DMS153 (cell line): ENCODE measurements around the gene RALA.
"Not testable (repeated sequence)": the region's sequence is repeated elsewhere in the genome, so short reads cannot be mapped to it uniquely, and the experiment has no call there.

Experiments used
- DNase-seq: peaks from one replicate; lab custom pipeline; 2025; lab: John Stamatoyannopoulos, UW

RALA gene

DNA sequence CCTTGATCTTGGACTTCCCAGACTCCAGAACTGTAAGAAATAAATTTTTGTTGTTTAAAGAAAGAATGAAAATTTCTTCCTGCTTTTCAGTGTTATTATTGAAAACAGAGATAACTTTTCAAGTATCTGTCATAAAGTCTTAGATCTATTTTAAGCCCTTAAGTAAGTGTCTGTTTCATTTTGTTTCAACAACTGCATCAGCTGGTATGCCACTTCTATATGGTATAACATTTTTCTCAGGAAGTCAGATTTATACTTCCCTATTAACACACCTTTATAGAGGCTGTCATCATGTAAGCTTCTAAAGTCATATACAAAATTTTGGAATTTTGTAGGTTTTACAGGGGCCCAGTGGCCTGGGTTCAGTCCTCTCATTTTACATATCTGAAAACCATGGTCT lies 24.4 kb downstream of the RALA start:
- no peak for DNase-seq

DNA sequence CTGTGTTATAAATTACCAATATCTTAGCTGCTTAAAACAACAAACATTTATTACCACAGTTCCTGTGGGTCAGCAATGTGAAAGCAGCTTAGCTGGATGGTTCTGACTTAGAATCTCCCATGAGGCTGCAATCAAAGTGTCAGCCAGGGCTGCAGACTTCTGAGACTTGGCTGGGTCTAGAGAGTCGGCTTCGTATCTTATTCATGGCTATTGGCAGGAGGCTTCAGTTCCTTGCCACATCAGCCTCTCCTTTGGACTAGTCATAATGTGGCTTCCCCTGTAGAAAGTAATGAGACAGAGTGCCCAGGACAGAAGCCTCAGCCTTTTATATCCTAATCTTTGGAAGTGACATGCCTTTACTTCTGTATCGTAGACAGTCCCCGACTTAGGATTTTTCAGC lies 27.3 kb downstream of the RALA start:
- DNase-seq, result no peak

DNA sequence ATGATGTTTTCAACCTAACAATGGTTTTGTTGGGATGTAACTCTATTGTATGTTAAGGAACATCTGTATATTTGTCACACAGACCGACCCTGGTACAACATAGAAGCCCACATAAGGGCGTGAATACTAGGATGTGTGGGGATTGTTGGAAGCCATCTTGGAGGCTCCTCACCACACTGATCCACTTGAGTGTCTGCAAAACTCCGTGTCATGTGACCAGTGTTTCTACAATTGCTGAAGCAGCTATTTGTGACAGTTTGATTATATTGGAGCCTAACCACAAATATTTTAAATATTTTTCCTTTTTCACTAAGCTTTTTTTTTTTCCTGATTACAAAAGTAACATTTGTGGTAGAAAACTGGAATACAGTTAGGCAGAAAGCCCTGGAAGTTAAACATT lies 27.9 kb downstream of the RALA start:
- no peak for DNase-seq

DNA sequence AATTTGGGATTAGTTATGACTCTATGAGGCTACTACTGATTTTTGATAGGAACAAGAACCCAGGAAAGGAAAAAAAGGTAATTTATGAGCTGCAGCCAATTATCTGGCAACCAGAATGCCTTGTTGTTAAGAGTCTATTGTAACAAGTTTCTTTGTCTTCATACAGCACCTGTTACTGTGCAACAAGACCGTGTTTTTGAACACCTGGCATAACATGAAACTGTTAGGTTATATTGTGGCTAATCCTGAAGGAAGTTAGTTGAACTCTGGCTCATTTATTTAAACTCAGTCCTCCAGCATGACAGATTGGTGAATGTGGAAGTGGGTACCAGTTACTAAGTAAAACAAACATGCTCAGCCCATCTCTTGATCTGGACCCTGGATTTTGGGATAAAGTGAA lies 33.0 kb downstream of the RALA start:
- peak; percentile 66 for DNase-seq

DNA sequence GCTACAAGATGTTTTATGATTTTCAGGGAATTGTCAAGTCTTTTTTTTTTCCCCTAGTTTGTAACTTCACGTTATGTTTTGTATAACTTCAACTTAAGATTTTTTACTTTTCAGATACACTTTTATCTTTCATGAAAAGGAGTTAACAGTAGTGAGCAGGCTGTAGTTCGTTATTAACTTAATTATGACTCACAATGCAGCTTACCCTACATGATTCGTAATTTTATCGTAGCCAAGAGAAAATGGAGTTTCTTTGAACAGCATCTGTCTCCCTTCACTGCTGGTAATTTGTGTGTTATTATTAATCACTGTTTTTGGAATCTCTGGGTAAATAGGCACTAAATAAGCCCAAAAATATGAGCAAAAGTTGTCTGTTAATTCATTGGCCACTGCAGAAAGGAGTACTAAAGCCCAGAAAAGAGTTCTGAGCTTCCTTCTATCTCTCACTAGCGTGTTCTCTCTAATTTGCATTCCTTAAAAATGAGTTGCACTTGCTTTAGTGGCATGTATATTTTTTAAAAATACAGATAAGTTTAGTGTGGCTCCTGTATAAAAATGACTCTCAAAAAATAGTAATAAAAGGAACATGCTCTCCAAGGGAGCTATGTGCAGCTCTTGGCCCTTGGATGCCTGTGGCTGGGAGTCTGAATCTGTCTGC lies 36.1 kb downstream of the RALA start:
- no peak for DNase-seq

DNA sequence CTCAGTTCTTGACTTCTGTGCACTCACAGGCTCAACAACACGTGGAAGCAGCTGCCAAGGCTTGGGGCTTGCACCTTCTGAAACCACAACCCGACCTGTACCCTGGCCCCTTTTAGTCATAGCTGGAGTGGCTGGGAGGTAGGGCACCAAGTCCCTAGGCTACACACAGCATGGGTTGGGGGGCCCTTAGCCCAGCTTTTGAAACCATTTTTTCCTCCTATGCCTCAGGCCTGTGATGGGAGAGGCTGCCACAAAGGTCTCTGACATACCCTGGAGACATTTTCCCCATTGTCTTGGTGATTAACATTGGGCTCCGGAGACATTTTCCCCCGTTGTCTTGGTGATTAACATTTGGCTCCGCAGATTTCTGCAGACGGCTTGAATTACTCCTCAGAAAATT lies 38.6 kb downstream of the RALA start:
- no peak for DNase-seq

DNA sequence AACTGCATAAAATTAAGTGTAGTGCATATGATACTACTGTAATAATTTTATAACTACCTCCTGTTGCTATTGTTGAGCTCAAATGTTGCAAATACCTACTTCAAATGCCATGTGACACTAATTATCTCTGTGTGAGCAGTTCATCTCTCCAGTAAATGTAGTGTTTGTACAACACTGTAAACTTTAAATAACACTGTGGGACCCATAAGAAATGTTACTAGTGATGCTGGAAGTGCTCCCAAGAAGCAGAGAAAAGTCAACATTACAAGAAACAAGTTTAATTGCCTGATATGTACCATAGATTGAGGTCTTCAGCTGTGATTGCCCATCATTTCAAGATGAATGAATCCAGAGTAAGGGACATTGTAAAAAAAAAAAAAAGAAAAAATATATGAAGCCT lies 39.9 kb downstream of the RALA start:
- DNase-seq, result no peak

DNA sequence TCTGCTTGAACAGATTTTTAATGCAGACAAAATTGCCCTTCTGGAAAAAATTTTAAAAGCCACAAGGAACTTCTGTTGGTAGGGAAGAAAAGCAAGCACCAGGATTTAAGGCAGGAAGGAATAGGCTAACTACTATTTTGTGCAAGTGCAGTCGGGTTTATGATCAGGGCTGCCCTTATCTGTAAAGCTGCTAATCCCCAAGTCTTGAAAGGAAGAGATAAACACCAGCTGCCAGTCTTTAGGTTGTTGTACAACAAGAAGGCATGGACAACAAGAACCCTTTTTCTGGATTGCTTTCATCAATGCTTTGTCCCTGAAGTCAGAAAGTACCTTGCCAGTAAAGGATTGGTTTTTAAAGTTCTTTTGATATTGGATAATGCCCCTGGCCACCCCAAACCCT lies 40.7 kb downstream of the RALA start:
- no peak for DNase-seq

DNA sequence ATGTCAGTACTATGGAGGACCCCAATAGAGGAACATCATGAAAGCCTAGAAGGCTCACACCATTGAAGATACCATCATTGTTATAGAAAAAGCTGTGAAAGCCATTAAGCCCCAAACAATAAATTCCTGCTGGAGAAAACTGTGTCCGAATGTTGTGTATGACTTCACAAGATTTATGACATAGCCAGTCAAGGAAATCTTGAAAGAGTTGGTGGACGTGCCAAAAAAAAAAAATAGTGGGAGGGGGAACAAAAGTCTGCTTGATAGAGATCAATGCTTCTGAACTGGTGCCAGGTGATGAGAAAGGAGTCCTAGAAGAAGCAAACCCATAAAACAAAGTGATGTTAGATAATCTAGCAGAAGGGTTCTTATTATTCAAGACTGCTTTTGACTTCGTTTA lies 41.2 kb downstream of the RALA start:
- no peak for DNase-seq

DNA sequence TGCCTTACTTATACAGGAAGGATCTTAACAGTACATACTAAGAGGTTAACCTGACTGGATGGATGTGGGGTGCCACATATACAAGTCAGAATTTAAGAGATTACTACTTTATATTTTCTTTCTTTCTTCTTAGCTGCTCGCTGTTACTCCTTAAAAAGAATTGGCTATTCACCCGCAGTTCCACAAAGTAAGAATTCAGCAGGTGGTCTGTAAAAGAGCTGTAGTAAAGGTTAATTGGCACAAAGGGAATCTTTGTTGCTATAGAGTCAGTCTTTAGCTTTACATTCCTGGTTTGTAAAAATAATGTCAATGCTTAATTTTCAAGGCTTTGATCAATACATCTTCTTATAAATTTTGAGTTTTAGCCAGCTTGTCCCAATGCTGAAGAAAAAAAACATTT lies 43.2 kb downstream of the RALA start:
- no peak for DNase-seq

DNA sequence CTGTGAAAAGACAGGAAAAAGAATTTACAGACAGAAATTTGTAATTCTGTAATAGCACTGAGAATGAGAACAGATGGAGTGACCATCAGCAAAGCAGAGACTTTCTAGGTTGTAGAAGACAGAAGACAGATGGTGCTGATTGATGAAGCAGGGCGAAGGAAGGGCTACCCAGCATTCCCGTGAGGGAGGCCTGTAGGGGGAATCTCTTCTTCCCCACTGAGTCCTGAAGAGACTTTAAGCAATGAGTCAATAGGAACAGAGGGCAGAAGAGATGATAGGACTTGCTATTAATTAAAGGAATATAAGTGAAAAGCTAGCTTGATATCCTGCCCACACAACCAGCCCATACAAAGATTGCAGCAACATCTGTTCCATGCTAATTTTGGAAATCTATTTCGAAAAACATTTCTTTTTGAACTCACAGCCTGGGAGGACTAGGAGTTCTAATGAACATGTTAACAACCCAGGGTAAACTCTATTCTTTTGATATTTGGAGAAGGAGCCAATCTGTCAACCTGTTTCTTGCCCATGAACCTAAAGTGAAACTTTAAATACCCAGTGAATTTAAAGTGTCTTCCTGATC lies 44.1 kb downstream of the RALA start:
- no peak for DNase-seq

DNA sequence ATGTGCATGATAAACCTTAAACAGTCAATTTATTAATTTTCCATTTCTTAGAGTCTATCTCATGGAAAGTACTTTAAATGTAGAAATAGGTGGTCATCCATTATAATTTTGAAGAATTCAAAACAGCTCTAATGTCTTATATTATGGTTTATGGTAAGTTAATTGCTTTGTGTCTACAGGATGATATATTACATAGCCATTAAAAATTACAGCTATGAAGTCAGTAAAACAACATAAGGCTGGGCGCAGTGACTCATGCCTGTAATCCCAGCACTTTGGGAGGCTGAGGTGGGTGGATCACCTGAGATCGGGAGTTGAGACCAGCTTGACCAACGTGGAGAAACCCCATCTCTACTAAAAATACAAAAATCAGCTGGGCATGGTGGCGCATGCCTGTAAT lies 44.9 kb downstream of the RALA start:
- not testable (repeated sequence) for DNase-seq

DNA sequence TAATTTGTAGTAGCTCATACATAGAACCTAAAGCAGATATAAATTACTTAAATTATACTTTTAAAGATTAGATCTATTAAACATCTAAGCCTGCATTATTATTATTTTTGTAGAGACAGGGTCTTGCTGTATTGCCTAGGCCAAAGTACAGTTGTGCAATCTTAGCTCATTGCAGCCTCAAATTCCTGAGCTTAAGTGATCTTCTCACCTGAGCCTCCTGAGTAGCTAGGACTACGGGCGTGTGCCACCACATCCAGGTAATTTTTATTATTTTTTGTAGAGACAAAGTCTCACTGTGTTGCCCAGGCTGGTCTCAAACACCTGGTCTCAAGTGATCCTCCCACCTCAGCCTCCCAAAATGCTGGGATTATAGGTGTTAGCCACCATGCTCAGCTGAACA lies 46.7 kb downstream of the RALA start:
- DNase-seq, result no peak

DNA sequence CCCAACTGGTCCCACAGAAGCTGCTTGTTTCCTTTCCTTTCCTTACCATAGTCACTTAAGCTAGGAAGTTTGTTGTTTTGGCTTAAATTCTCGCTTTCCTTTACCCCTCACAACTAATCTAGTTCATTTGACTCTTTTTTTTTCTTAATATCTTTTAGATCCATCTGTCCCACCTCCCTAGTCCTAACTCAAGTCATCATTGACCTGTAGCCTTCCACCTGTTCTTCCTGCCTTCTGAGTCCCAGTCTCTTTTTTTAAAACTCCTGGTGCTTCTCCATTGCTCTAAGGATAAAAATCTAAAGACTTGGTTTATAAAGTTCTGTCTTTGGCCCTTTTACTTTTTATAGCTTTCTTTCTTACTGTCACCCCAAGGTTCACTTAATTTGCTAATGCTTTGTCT lies 47.6 kb downstream of the RALA start:
- no peak for DNase-seq

DNA sequence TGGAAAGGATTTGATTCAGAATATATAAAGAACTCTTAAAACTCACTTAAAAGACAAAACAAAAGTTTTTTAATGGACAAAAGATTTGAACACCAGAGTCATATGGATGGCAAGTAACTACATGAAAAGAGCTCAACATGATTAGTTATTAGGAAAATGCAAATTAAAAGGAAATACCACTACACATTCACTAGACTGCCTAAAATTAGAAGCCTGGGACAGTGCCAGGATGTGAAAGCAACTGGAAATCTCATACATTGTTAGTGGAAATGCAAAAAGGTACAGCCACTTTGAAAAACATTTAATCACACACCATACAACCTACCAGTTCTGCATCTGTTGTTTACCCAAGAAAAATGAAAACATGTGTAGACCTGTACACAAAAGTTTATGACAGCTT lies 48.8 kb downstream of the RALA start:
- DNase-seq, result no peak

DNA sequence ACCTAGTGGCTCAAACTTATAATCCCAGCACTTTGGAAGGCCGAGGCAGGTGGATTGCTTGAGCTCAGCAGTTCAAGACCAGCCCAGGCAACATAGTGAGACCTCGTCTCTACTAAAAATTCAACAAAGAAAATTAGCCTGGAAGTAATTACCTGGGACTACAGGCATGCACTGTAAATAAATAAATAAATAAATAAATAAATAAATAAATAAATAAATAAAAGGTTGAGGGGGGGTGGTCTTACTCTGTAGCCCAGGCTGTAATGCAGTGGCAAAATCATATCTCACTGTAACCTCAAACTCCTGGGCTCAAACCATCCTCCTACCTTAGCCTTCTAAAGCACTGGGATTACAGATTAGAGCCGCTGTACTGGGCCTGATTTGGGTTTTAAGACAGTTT lies 50.5 kb downstream of the RALA start:
- DNase-seq, result no peak

DNA sequence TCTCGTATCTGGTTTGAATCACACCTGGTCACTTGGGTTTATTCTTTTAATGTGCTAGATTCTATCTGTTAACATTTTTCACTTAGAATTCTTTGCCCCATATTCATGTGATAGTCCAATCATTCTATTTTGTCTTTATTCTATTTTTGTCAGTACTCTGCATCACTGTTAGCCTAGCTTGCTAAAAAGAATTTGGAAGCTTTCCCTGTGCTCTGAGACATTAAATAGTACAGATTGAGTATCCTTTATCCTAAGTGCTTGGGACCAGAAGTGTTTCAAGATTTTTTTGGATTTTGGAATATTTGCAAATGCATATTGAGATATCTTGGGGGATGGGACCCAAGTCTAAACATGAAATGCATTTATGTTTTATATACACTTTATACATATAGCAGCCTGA lies 51.0 kb downstream of the RALA start:
- no peak for DNase-seq

DNA sequence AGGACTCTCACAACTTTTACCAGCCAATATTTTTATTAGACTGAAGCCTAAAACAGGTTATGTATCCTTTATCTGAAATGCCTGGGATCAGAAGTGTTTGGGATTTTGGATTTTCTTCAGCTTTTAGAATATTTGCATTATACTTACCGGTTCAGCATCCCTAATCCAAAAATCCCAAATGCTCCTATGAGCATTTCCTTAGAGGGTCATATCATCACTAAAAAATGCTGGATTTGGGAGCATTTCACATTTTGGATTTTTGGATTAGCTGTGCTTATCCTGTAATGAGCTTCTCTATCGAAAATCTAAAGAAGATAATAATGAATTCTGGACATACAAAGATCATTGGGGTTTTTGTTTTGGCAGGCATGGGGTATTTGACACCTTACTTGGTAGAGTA lies 53.0 kb downstream of the RALA start:
- no peak for DNase-seq

DNA sequence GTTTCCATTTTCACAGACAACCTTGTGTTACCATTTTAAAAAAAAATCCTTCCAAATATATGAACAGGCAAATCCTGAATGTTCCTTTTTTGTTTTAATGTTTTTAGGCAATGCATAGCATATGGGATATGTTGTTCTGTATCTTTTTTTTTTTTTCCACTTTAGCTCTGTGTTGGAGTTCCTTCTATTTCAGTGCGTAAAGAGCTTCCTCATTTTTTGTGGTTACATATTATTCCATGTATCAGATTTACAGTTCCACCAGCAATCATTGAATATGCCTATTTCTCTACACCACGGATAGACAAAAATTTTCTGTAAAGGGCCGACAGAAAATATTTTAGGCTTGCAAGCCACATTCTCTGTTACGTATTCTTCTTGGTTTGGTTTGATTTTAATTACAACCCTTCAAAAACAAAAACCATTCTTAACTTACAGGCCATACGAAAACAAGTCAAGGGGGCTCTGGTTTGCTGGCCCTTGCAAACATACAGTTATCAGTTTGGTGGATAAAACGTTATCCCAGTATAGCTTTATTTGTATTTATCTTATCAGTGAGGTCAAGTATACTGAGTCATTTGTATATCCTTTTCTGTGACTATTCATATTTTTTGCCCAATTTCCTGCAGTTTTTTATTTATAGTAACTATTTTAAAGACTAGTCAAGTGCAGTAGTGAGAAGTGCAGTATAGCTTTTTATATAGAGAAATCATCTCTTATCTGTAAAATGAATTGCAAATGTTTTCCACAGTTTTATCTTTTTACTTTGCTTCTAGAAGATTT lies 55.7 kb downstream of the RALA start:
- DNase-seq, result no peak

DNA sequence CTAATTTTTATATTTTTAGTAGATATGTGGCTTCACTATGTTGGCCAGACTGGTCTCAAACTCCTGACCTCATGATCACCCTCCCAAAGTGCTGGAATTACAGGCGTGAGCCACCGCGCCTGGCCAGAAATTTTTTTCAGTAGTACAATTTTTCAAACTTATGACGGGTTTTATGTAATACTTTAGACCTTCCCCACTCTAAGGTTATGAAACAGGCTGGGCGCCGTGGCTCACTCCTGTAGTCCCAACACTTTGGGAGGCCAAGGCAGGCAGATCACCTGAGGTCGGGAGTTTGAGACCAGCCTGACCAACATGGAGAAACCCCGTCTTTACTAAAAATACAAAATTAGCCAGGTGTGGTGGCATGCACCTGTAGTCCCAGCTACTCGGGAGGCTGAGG lies 56.5 kb downstream of the RALA start:
- DNase-seq, result not testable (repeated sequence)

DNA sequence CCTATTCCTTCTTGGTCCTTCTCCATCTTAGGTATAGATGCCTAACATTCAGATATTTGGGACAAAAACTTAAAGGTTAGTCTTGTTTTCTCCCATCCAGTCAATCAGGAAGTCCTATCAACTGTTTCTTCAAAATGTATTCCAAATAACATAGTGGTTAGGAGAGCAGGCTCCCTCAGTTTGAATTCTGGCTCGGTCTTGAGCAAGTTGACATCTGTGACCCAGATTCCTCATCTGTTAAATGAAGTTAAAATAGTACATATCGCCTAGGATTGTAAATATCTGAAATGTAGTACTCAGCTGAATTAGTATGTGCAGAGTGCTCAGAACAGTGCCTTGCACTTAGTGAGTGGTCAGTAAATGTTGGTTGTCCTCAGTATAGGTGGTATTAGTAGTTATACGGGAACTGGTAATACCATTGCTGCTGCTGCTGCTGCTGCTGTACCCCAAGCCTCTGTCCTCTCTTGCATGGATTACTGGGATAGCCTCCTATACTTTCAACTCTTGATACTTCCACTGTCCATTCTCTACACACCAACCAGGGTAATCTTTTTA lies 58.6 kb downstream of the RALA start:
- DNase-seq, result no peak

DNA sequence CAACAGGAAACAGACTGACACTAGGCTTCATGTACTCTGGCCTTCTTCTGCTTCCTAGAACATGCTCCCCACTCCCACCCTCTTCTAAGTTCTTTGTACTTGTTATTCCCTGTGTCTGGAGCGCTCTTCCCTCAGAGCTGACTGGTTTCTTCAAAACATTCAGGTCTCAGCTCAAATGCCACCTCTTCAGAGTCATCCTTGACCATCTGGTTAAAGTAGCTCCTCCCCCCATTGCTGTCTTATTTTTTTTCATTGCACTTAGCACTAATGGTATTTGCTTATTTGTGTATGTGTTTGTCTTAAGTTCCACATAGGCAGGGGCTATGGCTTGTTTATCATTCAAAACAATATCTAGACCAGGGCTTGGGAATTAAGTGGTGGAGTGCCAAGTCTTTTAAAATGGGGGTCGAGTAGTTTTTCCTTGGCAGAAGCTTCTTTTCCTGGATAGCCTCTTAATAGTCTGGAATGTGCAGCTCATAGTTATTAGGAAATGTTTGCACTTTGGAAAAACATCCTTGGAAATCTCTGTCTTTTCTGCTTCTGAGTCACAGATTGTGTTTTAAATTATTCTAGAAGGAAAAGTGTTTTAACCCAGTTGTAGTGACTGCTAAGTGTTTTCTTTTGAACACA lies 60.0 kb downstream of the RALA start:
- no peak for DNase-seq
